SU-DHL-6 (cell line): Measurements from ENCODE around the gene KIZ.

Experiments
- H2AFZ ChIP-seq: fragments of 200-600 bp; sonication (generic); 2 replicates; pipeline ENCODE4 v1.6.1; 2014; ENCODE audit warnings: low read depth, mild to moderate bottlenecking, moderate library complexity, mixed read lengths, antibody characterized with exemption, low read length; ENCODE audit not compliant: severe bottlenecking
- H3F3A ChIP-seq: fragments of 200-600 bp; shearing (Covaris generic); 2 replicates; pipeline ENCODE4 v1.6.0; 2016; ENCODE audit warnings: antibody characterized with exemption, mild to moderate bottlenecking; ENCODE audit not compliant: insufficient read depth
- H3K27ac ChIP-seq: fragments of 200-600 bp; sonication (generic); 2 replicates; pipeline ENCODE4 v1.5.1; 2016; ENCODE audit warnings: low read depth, mild to moderate bottlenecking, low read length, moderate library complexity, mixed read lengths
- H3K27me3 ChIP-seq: fragments of 200-600 bp; sonication (generic), shearing (Covaris generic); 2 replicates; pipeline ENCODE4 v1.6.0; 2014; ENCODE audit warnings: mild to moderate bottlenecking, low read length
- H3K36me3 ChIP-seq: fragments of 200-600 bp; sonication (generic); 2 replicates; pipeline ENCODE4 v1.6.1; 2014; ENCODE audit warnings: mild to moderate bottlenecking, low read length, mixed read lengths
- H3K4me2 ChIP-seq: fragments of 300-600, 200-600 bp; shearing (Covaris generic), sonication (generic); 2 replicates; pipeline ENCODE4 v1.6.0; 2014; ENCODE audit warnings: low read length, low read depth, mild to moderate bottlenecking; ENCODE audit not compliant: poor library complexity, severe bottlenecking
- H3K4me3 ChIP-seq: fragments of 200-600 bp; sonication (generic); 2 replicates; pipeline ENCODE4 v1.5.1; 2014; ENCODE audit warnings: antibody characterized with exemption, low read length, mild to moderate bottlenecking, mixed read lengths; ENCODE audit not compliant: insufficient read depth, poor library complexity, severe bottlenecking
- H3K79me2 ChIP-seq: fragments of 200-600 bp; sonication (generic); 2 replicates; pipeline ENCODE4 v1.6.1; 2014; ENCODE audit warnings: mild to moderate bottlenecking, low read length, moderate library complexity; ENCODE audit not compliant: insufficient read depth
- H3K9ac ChIP-seq: fragments of 200-600 bp; sonication (generic); 2 replicates; pipeline ENCODE4 v1.7.0; 2014; ENCODE audit warnings: mild to moderate bottlenecking, low read length
- H3K9me2 ChIP-seq: fragments of 200-600 bp; sonication (generic); replicated peaks from 2 replicates; pipeline ENCODE4 v1.6.1; 2014; ENCODE audit warnings: low read length; ENCODE audit not compliant: insufficient read depth
- H3K9me3 ChIP-seq: fragments of 200-600 bp; sonication (generic); 2 replicates; pipeline ENCODE4 v1.6.1; 2014; ENCODE audit warnings: low read length, mixed read lengths; ENCODE audit not compliant: insufficient read depth
- H4K20me1 ChIP-seq: fragments of 200-600 bp; sonication (generic); 2 replicates; pipeline ENCODE4 v1.6.1; 2014; ENCODE audit warnings: low read depth, mild to moderate bottlenecking, antibody characterized with exemption, low read length, moderate library complexity, mixed read lengths
- EZH2phosphoT487 ChIP-seq: fragments of 200-600 bp; sonication (generic), shearing (Covaris generic); conservative IDR thresholded peaks from 2 replicates; pipeline ENCODE4 v1.6.1; 2018; ENCODE audit warnings: mild to moderate bottlenecking, antibody characterized with exemption, low read length, moderate library complexity, mixed read lengths
- TF ChIP-seq, protein P1 (sequence below): fragments of 200-600 bp; sonication (generic); IDR thresholded peaks from one replicate; pipeline ENCODE4 v1.5.1; 2017; ENCODE audit warnings: antibody characterized with exemption, mild to moderate bottlenecking, low read length, moderate library complexity; ENCODE audit not compliant: insufficient read depth, poor library complexity, severe bottlenecking

KIZ gene

DNA sequence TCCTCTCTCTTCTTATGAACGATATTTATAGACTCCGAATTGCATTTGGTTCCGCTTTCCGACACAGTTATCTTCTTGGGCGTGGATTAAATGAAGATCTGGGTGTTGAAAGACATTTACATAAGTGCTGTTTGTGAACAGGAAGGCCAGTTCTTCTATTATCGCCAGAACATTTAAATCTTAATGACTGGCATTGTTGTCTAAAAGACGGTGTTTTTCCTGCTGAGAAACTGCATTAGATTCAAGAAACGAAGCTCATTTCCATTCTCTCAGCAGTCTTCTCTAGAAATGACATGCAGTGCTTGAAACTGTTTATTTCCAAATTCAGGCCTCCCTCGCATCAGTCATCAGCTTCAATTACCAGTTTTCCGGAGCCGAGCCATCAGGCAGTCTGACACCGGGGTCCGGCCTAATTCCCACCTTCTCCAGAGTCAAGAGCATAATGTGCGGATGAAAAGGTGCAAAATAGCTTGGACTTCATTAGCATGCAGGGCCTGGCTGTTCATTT, 35.7 kb upstream of the KIZ start:
- H3K4me2 ChIP-seq, result no peak overlapping the region
- H3F3A ChIP-seq, result no peaks in the 10 kb centered on the region
- H3K27me3 ChIP-seq, result no peaks in the 10 kb centered on the region; the same call in 1 of the 2 replicates
- no peak overlapping the region for H3K9ac ChIP-seq
- H3K9me2 ChIP-seq, result no peaks in the 10 kb centered on the region
- no peak overlapping the region for H2AFZ ChIP-seq
- no peaks in the 10 kb centered on the region for H4K20me1 ChIP-seq
- no peaks in the 10 kb centered on the region for H3K36me3 ChIP-seq
- no peak for TF ChIP-seq EZH2phosphoT487
- TF ChIP-seq, protein P1, sequence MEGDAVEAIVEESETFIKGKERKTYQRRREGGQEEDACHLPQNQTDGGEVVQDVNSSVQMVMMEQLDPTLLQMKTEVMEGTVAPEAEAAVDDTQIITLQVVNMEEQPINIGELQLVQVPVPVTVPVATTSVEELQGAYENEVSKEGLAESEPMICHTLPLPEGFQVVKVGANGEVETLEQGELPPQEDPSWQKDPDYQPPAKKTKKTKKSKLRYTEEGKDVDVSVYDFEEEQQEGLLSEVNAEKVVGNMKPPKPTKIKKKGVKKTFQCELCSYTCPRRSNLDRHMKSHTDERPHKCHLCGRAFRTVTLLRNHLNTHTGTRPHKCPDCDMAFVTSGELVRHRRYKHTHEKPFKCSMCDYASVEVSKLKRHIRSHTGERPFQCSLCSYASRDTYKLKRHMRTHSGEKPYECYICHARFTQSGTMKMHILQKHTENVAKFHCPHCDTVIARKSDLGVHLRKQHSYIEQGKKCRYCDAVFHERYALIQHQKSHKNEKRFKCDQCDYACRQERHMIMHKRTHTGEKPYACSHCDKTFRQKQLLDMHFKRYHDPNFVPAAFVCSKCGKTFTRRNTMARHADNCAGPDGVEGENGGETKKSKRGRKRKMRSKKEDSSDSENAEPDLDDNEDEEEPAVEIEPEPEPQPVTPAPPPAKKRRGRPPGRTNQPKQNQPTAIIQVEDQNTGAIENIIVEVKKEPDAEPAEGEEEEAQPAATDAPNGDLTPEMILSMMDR, result no peak
- no peak overlapping the region for H3K4me3 ChIP-seq
- H3K79me2 ChIP-seq, result no peaks in the 10 kb centered on the region
- no peaks in the 10 kb centered on the region for H3K9me3 ChIP-seq
- no peak overlapping the region for H3K27ac ChIP-seq

DNA sequence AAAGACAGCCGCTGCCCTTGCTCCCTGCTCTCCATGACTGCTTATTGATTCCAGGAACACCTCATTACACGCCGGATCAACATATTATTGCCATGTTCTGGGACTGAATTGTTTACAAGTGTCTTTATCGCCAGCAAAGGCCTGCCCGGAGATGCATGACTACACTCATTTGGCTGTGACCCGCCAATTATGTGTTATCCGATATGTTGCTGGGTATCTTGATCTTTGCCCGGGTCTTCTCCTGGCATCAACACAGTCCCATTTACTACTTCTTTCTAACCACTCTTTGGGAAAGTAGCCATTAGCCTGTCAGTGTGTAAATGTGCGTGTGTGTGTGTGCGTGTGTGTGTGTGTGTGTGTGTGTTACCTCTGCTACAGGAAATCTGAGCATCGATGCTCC, 35.2 kb upstream of the KIZ start:
- H3K36me3 ChIP-seq, result no peaks in the 10 kb centered on the region
- H3K79me2 ChIP-seq, result no peaks in the 10 kb centered on the region
- no peak overlapping the region for H3K4me2 ChIP-seq
- H3K27me3 ChIP-seq, result no peaks in the 10 kb centered on the region; the same call in 1 of the 2 replicates
- TF ChIP-seq EZH2phosphoT487, result no peak
- TF ChIP-seq, protein P1, result no peak
- no peaks in the 10 kb centered on the region for H3F3A ChIP-seq
- no peaks in the 10 kb centered on the region for H3K9me2 ChIP-seq
- H3K9me3 ChIP-seq, result no peaks in the 10 kb centered on the region
- H3K27ac ChIP-seq, result no peak overlapping the region
- no peak overlapping the region for H3K4me3 ChIP-seq
- no peak overlapping the region for H2AFZ ChIP-seq
- no peak overlapping the region for H3K9ac ChIP-seq
- H4K20me1 ChIP-seq, result no peaks in the 10 kb centered on the region

DNA sequence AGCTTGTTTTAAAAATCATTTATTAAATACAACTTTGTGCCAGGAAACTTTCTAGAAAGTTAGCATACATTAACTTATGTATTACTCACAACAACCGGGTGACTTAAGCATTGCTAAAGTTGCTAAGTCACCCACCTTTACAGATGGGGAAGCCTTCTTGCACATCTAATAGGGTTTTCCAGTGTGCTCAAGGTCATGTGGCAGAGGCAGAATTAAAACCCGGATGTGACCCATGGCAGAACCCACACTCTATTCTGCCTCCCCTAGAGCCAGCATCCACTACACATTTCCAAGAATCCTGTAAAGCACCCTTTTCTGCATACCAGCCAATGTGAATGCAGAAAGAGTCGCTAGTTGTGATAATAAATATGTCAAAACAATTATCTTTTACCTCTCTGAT, 33.1 kb upstream of the KIZ start:
- H3K27ac ChIP-seq, result no peak overlapping the region
- no peaks in the 10 kb centered on the region for H3K79me2 ChIP-seq
- H3F3A ChIP-seq, result no peaks in the 10 kb centered on the region
- H3K9ac ChIP-seq, result no peak overlapping the region
- no peaks in the 10 kb centered on the region for H3K9me3 ChIP-seq
- no peaks in the 10 kb centered on the region for H3K36me3 ChIP-seq
- no peak overlapping the region for H2AFZ ChIP-seq
- no peak for TF ChIP-seq EZH2phosphoT487
- TF ChIP-seq, protein P1, result no peak
- H3K4me3 ChIP-seq, result no peak overlapping the region
- no peaks in the 10 kb centered on the region for H4K20me1 ChIP-seq
- H3K9me2 ChIP-seq, result no peaks in the 10 kb centered on the region
- H3K4me2 ChIP-seq, result no peak overlapping the region
- no peaks in the 10 kb centered on the region; the same call in 1 of the 2 replicates for H3K27me3 ChIP-seq
